ENCODE results near the gene PLK5.

GRCh38 chr19:1503925-1504773, 19.7 kb upstream of the PLK5 start:
- TF ChIP-seq CTCF (IDR thresholded peaks at IDR 0.05) (no peak), EZH2 (IDR thresholded peaks at IDR 0.05; ENCODE audit: borderline replicate concordance, insufficient read depth, low read depth, low read length, poor library complexity, severe bottlenecking) (no peak)
